Right lobe of liver (tissue), 6 donors: ENCODE measurements around the gene LIN54. TPM values are rescaled to one million over a fixed set of nuclear protein-coding genes. Genes with fewer than 3 reads are reported as not detected.
"Not testable (repeated sequence)": the region's sequence is repeated elsewhere in the genome, so short reads cannot be mapped to it uniquely, and the experiment has no call there.

Source experiments
- ATAC-seq, 4 donors: fragments of 200-7000 bp; cut with Tn5 transposase; one replicate each; pipeline ENCODE4 v1.9.1; 2020; ENCODE audit warnings: mild to moderate bottlenecking in 4 of 4, moderate library complexity in 4 of 4
- DNase-seq, 3 donors: peaks; one replicate each; pipeline ENCODE4 v3.0.0-alpha.2; 2020
- H3K27ac ChIP-seq, 3 donors: fragments of 200-600 bp; one replicate each; pipeline ENCODE4 v1.8.0; 2022
- H3K27me3 ChIP-seq, 2 donors: fragments of 200-600 bp; one replicate each; pipeline ENCODE4 v1.8.0; 2022
- H3K36me3 ChIP-seq, 4 donors: fragments of 200-600 bp; sonication (generic) in 1 of 4; one replicate each; pipeline versions ENCODE4 v1.5.1 to v1.8.0; 2017 to 2022; ENCODE audit warnings: control low read depth in 1 of 4
- H3K4me1 ChIP-seq, 4 donors: fragments of 200-600 bp; sonication (generic) in 1 of 4; one replicate each; pipeline versions ENCODE4 v1.5.1 to v1.8.0; 2017 to 2022; ENCODE audit warnings: control low read depth in 1 of 4
- H3K4me3 ChIP-seq, 3 donors: fragments of 200-600 bp; one replicate each; pipeline ENCODE4 v1.8.0; 2022
- H3K9me3 ChIP-seq, 4 donors: fragments of 200-600 bp; sonication (generic) in 1 of 4; one replicate each; pipeline versions ENCODE4 v1.5.1 to v1.8.0; 2017 to 2022; ENCODE audit warnings: control low read depth in 1 of 4
- POLR2A ChIP-seq: fragments of 450-650 bp; IDR thresholded peaks from one replicate; pipeline ENCODE4 v1.6.1; 2017; ENCODE audit warnings: antibody characterized with exemption, mild to moderate bottlenecking
- WGBS: methylation state at CpG from one replicate; pipeline ENCODE4 v1.1.6; 2018; ENCODE audit warnings: low coverage, low lambda C conversion rate; ENCODE audit not compliant: insufficient coverage; ENCODE audit errors: missing lambda C conversion rate; 5-methylcytosine and 5-hydroxymethylcytosine counted together
- intact Hi-C, 2 donors: fragments of 100-400 bp; cut with DNase I; formaldehyde crosslinking; loops; one replicate each; pipeline versions ENCODE4 v1.11.2 to v1.14.1; 2022
- total RNA-seq, 6 experiments: library from RNA; depleted of rRNA in 2 of 6; stranded (reverse); fragments of >200 nt in 2 of 6; fragmentation: NEBNext Ultra II Directional in 3 of 6; extraction: Animal tissue kit (Norgen Biotek cat#: 25700) in 3 of 6; gene quantifications; one replicate each; pipeline versions ENCODE4 v1.1.0 to v1.2.4, GENCODE V29; 2016 to 2023
- TF ChIP-seq, protein P1 (sequence below), 4 donors: fragments of 200-600 bp in 3 of 4; fragments of 450-650 bp in 1 of 4; IDR thresholded peaks; one replicate each; pipeline versions ENCODE4 v1.5.1 to v1.8.0; 2016 to 2022; ENCODE audit warnings: antibody characterized with exemption in 4 of 4, mild to moderate bottlenecking in 2 of 4
- donor health status: DM: no; HTN: yes; CAD: no.
- donor health status: DM: no; HTN: no; CAD: no.
- donor health status: DM: no; HTN: no; CAD: no.
- donor health status: DM: no; HTN: yes; CAD: no.
- donor health status: DM: no; HTN: yes; CAD: no.

Gene LIN54
- total RNA-seq, 6 experiments from 2014 or later = 5.4 to 8.1 (median 6.0) TPM

DNA sequence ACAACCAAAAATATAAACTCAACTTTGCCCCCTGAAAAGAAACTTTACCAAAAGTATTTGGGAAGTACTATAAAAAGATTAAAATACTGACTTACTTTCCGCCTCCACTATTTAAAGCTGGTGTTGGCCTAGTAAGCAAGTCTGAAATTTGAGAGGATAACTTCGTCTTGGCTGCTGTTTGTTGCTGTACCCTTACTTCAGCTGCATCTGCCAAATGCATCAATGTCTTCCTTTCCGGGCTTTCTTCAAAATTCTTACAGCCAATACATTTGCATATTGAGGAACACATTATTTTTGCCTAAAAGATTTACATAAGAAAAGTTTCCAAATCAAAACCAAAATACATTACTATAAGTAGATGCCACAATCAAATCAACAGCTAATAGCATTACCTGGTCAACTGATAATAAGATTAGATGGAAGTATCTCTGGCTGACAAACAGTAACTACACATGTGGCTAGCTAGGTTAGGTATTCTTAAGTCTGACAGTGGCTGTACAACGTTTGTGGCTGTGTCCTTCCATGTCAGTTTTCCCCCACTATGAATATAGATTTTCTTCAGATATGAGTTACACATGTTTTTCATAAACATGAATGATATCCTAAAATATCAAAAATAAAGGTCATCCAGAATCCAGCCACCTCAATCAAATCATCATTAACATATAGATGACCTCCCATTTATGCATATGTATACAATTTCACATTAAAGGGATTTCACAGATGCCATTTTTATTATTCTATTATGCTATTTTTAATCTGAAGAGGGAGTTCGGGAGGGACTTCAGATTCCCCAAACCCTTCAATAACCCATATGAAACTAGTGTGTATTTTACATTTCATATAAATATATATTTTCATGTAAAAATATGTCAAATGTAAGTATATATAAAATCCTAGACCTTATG, 79.5 kb downstream of the LIN54 start:
- TF ChIP-seq POLR2A = no peak
- TF ChIP-seq, protein P1, sequence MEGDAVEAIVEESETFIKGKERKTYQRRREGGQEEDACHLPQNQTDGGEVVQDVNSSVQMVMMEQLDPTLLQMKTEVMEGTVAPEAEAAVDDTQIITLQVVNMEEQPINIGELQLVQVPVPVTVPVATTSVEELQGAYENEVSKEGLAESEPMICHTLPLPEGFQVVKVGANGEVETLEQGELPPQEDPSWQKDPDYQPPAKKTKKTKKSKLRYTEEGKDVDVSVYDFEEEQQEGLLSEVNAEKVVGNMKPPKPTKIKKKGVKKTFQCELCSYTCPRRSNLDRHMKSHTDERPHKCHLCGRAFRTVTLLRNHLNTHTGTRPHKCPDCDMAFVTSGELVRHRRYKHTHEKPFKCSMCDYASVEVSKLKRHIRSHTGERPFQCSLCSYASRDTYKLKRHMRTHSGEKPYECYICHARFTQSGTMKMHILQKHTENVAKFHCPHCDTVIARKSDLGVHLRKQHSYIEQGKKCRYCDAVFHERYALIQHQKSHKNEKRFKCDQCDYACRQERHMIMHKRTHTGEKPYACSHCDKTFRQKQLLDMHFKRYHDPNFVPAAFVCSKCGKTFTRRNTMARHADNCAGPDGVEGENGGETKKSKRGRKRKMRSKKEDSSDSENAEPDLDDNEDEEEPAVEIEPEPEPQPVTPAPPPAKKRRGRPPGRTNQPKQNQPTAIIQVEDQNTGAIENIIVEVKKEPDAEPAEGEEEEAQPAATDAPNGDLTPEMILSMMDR (IDR thresholded peaks at IDR 0.05) = no peak
- no peak for ATAC-seq
- intact Hi-C loops = no loop called here

GRCh38 chr4:82921795-82922194, 88.8 kb downstream of the LIN54 start:
- H3K36me3 ChIP-seq = no peaks in the 10 kb centered on the region
- ATAC-seq (no peak), DNase-seq (no peak)
- H3K27me3 ChIP-seq = no peaks in the 10 kb centered on the region
- TF ChIP-seq, protein P1 (IDR thresholded peaks at IDR 0.05) = no peak
- TF ChIP-seq POLR2A = no peak
- no peak overlapping the region for H3K27ac ChIP-seq
- no peak overlapping the region for H3K4me3 ChIP-seq
- no peaks in the 10 kb centered on the region for H3K4me1 ChIP-seq
- H3K9me3 ChIP-seq = no peaks in the 10 kb centered on the region
- intact Hi-C loops = no loop called here

More for the DNA sequence above, 79.5 kb downstream of the LIN54 start:
- no peak overlapping the region for H3K27ac ChIP-seq
- H3K36me3 ChIP-seq = peaks cover 0 to 7% (median 0%) of the 10 kb centered on the region in 4 donors
- H3K27me3 ChIP-seq = no peaks in the 10 kb centered on the region
- no peaks in the 10 kb centered on the region for H3K4me1 ChIP-seq
- H3K9me3 ChIP-seq = no peaks in the 10 kb centered on the region
- 86% methylated on average over 5 of the region's 5 CpGs for WGBS
- no peak overlapping the region for H3K4me3 ChIP-seq
- no peak for DNase-seq

- Histone ChIP-seq H3K4me3 (no peak overlapping the region), H3K36me3 (no peaks in the 10 kb centered on the region), H3K27me3 (no peaks in the 10 kb centered on the region), H3K9me3 (no peaks in the 10 kb centered on the region), H3K4me1 (no peaks in the 10 kb centered on the region), H3K27ac (no peak overlapping the region)
- ATAC-seq (no peak), DNase-seq (no peak)
- TF ChIP-seq POLR2A = no peak
- TF ChIP-seq, protein P1 (IDR thresholded peaks at IDR 0.05) = no peak
- intact Hi-C loops = no loop called here
- WGBS = 88% methylated on average over 2 of the region's 2 CpGs
These were observed 91.2 kb downstream of the LIN54 start for GRCh38 chr4:82919386-82919785.

DNA sequence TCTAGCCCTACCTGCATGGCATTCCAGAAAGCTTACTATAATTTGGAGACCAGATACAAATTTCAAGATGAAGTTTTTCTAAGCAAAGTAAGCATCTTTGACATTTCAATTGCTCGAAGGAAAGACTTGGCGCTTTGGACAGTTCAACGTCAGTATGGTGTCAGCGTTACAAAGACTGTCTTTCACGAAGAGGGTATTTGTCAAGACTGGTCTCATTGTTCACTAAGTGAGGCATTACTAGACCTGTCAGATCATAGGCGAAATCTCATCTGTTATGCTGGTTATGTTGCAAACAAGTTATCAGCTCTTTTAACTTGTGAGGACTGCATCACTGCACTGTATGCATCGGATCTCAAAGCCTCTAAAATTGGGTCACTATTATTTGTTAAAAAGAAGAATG, 92.5 kb downstream of the LIN54 start:
- H3K9me3 ChIP-seq = no peaks in the 10 kb centered on the region
- ATAC-seq (no peak), DNase-seq (no peak)
- H3K4me3 ChIP-seq = no peak overlapping the region
- TF ChIP-seq, protein P1 (IDR thresholded peaks at IDR 0.05) = no peak
- TF ChIP-seq POLR2A = no peak
- over 99% methylated on average over 7 of the region's 7 CpGs for WGBS
- H3K27ac ChIP-seq = no peak overlapping the region
- peaks cover 0 to under 1% (median 0%) of the 10 kb centered on the region in 4 donors for H3K36me3 ChIP-seq
- H3K27me3 ChIP-seq = no peaks in the 10 kb centered on the region
- intact Hi-C loops = no loop called here
- no peaks in the 10 kb centered on the region for H3K4me1 ChIP-seq

DNA sequence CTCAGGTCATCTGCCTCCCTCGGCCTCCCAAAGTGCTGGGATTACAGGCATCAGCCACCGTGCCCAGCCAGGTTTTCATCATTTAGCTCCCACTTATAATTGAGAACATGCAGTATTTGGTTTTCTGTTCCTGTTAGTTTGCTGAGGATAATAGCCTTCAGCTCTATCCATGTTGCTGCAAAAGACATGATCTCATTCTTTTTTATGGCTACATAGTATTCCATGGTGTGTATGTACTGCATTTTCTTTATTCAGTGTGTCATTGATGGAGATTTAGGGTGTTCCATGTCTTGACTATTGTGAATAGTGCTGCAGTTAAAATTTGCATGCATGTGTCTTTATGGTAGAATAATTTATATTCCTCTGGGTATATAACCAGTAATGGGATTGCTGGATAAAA, 96.7 kb downstream of the LIN54 start:
- intact Hi-C loops, DNase-seq, H3K9me3 ChIP-seq, H3K27me3 ChIP-seq, H3K4me3 ChIP-seq, ATAC-seq, H3K36me3 ChIP-seq, H3K4me1 ChIP-seq, H3K27ac ChIP-seq: not testable (repeated sequence)
- WGBS = 100% methylated on average over 1 of the region's 2 CpGs
